HG02840 (cell line): ENCODE data around the gene PCDHGB3.
"Not testable (repeated sequence)": the region's sequence is repeated elsewhere in the genome, so short reads cannot be mapped to it uniquely, and the experiment has no call there.

Experiments
- ATAC-seq: cut with Tn5 transposase; IDR thresholded peaks from one replicate; pipeline ENCODE4 v1.9.1; 2021; ENCODE audit warnings: mild to moderate bottlenecking, moderate library complexity, moderate number of reproducible peaks; ENCODE audit not compliant: unreplicated experiment, low FRiP score

The PCDHGB3 gene

DNA sequence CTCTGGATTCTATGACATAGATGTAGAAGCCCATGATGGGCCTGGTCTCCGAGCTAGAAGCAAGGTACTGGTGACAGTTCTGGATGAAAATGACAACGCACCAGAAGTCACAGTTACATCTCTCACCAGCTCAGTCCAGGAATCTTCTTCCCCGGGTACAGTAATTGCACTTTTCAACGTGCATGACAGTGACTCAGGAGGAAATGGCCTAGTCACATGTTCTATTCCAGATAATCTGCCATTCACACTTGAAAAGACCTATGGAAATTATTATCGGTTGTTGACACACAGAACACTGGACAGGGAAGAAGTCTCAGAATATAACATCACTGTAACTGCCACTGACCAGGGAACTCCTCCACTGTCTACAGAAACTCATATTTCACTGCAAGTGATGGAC lies 13.9 kb upstream of the PCDHGB3 start:
- no peak for ATAC-seq

DNA sequence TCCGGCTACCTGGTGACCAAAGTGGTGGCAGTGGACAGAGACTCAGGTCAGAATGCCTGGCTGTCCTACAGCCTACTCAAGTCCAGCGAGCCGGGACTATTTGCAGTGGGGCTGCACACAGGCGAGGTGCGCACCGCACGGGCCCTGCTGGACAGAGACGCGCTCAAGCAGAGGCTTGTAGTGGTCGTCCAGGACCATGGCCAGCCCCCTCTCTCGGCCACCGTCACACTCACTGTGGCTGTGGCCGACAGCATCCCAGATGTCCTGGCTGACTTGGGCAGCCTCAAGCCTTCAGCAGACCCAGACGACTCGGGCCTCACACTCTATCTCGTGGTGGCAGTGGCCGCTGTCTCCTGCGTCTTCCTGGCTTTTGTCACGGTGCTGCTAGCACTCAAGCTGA lies 13.1 kb upstream of the PCDHGB3 start:
- no peak for ATAC-seq

DNA sequence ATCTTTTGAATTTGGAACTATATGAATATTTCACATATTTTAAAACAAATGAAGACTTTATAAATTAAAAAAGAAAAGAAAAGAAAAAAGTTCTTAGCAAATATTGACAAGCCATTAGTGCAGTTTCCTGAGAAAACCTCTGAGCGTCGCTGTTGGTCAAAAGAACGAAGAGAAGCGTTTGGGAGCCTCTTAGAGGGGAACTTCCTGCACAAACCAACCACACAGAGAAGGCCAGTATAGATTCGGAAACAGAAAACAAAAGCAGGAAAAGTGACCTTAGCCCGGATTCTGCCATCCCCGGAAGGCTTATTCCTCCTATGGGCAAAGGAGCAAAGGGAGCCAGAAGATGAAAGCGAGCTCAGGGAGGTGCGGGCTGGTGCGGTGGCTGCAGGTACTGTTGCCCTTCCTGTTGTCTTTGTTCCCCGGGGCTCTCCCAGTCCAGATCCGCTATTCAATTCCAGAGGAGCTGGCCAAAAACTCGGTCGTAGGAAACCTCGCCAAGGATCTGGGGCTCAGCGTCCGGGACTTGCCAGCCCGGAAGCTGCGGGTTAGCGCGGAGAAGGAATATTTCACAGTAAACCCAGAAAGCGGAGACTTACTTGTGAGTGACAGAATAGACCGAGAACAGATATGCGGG lies 10.1 kb upstream of the PCDHGB3 start, which contains the start of gene PCDHGB2:
Gene PCDHGB2, plus strand, starts transcription at position 205 of the 637 bp plus-strand sequence. Its CDS starts 142 bp downstream, at position 347.
- peak; percentile 74 for ATAC-seq

DNA sequence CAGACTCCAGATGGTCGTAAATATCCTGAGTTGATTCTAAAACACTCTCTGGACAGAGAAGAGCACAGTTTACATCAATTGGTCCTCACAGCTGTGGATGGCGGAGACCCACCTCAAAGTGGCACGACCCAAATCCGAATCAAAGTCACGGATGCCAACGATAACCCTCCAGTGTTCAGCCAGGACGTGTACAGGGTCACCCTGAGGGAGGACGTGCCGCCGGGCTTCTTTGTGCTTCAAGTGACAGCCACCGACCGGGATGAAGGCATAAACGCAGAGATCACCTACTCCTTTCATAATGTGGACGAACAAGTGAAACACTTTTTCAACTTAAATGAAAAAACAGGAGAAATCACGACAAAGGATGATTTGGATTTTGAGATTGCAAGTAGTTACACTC lies 9.4 kb upstream of the PCDHGB3 start:
- no peak for ATAC-seq

DNA sequence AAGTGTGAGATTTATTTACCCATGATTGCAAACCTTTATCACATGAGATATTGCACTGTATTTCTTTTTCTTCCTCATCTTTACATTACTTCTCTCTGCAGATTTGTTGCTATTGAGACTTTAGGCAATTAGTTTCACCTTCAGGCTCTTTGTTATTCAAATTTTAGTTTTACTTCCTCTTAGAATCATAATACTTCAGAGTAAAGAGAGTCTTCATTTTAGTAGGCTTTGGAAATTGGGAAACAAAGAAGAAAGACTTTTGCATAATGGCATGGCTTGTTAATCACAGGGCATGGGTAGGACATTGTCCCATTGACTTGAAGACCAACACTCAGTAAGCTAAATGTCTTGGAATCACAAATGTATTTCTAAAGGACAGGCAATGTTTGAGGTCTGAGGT lies 7.3 kb upstream of the PCDHGB3 start:
- ATAC-seq = no peak

DNA sequence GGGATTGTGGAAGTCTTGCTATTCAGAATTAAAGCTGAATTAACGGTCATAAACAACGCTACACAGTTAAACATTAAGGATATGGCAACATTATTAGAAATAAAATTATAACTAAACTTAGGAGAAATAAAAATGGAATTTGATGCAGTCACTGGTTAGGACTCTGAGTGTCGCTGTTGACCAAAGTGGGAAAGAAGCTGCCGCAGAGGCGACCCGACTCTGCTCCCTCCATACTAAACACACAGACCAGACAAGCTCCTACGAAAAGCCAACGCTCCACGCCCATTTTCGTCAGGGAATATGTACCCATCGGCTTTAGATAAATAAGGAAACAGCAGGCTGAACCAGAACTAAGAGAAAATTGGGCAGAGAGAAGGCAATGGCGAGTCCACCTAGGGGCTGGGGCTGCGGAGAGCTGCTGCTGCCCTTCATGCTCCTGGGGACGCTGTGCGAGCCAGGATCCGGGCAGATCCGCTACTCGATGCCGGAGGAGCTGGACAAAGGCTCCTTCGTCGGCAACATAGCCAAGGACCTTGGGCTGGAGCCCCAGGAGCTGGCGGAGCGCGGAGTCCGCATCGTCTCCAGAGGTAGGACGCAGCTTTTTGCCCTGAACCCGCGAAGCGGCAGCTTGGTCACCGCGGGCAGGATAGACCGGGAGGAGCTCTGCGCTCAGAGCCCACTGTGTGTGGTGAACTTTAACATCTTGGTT lies 5.9 kb upstream of the PCDHGB3 start, which contains the start of gene PCDHGA5:
Gene PCDHGA5, plus strand, starts transcription at position 211 of the 709 bp plus-strand sequence. Its CDS starts 169 bp downstream, at position 380.
- ATAC-seq = no peak

DNA sequence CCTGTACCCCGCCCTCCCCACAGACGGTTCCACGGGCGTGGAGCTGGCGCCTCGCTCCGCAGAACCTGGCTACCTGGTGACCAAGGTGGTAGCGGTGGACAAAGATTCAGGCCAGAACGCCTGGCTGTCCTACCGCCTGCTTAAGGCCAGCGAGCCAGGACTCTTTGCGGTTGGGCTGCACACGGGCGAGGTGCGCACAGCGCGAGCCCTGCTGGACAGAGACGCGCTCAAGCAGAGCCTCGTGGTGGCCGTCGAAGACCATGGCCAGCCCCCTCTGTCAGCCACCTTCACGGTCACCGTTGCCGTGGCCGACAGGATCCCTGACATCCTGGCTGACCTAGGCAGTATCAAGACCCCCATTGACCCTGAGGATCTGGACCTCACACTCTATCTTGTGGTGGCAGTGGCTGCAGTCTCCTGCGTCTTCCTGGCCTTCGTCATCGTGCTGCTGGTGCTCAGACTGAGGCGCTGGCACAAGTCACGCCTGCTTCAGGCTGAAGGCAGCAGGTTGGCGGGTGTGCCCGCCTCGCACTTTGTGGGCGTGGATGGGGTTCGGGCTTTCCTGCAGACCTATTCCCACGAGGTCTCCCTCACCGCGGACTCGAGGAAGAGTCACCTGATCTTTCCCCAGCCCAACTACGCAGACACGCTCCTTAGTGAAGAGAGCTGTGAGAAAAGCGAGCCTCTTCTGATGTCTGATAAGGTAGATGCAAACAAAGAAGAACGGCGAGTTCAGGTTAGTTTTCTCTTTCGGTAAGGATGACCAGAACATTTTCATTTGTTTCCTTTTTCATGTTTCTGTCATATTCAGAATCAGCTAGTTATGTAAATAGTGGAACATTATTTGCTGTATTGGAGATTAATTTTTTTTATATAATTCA lies 3.8 kb upstream of the PCDHGB3 start:
- ATAC-seq = no peak

DNA sequence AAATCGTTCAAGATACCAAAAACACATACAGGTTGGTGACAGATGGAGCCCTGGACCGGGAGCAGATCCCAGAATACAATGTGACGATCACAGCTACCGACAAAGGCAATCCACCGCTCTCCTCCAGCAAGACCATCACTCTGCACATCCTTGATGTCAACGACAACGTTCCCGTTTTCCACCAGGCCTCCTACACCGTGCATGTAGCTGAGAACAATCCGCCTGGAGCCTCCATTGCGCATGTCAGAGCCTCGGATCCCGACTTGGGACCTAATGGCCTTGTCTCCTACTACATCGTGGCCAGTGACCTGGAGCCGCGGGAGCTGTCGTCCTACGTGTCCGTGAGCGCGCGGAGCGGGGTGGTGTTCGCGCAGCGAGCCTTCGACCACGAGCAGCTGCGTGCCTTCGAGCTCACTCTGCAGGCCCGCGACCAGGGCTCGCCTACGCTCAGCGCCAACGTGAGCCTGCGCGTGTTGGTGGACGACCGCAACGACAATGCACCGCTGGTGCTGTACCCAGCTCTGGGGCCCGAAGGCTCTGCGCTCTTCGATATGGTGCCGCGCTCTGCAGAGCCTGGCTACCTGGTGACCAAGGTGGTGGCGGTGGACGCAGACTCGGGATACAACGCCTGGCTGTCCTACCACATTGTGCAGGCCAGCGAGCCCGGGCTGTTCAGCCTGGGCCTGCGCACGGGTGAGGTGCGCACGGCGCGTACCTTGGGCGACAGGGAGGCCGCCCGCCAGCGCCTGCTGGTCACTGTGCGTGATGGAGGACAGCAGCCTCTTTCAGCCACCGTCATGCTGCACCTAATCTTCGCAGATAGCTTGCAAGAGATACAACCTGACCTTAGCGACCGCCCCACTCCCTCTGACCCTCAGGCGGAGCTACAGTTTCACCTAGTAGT lies 1.8 kb downstream of the PCDHGB3 start:
- no peak for ATAC-seq

DNA sequence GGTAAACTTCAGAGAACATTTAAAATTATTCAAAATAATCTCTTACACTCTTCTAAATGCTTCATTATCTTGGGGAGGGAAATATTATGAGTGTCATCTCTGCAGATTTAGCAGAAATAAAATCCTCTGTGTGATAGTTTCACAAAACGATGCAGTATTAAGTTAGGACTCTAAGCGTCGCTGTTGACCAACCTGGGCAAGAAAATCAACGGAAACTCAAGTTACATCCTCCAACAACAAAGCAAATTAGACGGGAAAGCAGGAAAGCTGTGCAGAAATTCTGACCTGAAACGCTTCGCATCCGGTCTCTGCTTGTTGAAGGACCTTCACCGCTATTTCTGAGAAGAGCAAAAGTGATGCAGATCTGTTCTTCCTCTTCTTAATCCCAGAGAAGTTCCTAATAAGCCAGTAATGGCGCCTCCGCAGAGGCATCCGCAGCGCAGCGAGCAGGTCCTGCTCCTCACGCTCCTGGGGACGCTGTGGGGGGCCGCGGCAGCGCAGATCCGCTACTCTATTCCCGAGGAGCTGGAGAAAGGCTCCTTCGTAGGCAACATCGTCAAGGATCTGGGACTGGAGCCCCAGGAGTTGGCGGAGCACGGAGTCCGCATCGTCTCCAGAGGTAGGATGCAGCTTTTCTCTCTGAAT lies 3.8 kb downstream of the PCDHGB3 start, which contains the start of gene PCDHGA6:
Gene PCDHGA6, plus strand, starts transcription at position 219 of the 645 bp plus-strand sequence. Its CDS starts 193 bp downstream, at position 412.
- ATAC-seq = no peak

DNA sequence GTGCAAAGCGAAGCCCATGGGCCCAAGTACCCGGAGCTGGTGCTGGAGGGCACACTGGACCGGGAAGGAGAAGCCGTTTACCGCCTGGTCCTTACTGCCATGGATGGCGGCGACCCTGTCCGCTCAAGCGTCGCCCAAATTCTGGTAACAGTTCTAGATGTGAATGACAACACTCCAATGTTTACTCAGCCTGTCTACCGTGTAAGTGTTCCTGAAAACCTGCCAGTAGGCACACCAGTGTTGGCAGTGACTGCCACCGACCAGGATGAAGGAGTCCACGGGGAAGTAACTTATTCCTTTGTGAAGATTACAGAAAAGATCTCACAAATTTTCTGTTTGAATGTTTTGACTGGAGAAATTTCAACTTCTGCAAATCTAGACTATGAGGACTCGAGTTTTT lies 4.6 kb downstream of the PCDHGB3 start:
- ATAC-seq = no peak

DNA sequence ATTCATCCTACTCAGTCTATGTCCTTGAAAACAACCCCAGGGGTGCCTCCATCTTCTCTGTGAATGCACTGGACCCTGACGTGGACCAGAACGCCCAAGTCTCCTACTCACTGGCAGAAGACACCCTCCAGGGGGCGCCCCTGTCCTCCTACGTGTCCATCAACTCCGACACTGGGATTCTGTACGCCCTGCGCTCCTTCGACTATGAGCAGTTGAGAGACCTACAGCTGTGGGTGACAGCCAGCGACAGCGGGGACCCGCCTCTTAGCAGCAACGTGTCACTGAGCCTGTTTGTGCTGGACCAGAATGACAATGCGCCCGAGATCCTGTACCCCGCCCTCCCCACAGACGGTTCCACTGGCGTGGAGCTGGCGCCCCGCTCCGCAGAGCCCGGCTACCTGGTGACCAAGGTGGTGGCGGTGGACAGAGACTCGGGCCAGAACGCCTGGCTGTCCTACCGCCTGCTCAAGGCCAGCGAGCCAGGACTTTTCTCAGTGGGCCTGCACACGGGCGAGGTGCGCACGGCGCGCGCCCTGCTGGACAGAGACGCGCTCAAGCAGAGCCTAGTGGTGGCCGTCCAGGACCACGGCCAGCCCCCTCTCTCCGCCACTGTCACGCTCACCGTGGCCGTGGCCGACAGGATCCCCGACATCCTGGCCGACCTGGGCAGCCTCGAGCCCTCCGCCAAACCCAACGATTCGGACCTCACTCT lies 5.6 kb downstream of the PCDHGB3 start:
- ATAC-seq = not testable (repeated sequence)

DNA sequence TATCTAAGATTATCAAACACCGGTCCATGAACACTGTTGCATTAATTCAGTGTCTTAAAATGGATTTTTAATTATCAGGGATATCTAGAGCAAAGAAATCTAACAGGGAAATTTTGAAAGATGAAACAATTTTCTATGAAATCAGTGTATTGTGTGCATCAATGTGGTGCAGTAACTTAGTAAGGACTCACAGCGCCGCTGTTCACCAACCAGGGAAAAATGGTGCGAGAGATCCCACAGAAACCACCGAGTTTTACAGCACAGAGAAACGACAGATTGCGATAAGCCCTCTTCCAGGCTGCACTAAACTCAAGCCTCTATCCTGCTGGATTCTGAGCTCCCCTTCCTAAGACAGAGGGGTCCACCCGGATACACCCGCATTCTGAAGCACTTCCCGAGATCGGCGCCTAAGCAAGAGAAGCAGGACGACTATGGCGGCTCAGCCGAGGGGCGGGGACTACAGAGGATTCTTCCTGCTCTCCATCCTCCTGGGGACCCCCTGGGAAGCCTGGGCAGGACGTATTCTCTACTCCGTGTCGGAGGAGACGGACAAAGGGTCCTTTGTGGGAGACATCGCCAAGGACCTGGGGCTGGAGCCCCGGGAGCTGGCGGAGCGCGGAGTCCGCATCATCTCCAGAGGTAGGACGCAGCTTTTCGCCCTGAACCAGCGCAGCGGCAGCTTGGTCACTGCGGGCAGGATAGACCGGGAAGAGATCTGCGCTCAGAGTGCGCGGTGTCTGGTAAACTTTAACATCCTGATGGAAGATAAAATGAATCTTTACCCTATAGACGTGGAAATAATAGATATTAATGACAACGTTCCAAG lies 12.6 kb downstream of the PCDHGB3 start, which contains the start of gene PCDHGA7:
Gene PCDHGA7, plus strand, starts transcription at position 274 of the 826 bp plus-strand sequence. Its CDS starts 158 bp downstream, at position 432.
- no peak for ATAC-seq

DNA sequence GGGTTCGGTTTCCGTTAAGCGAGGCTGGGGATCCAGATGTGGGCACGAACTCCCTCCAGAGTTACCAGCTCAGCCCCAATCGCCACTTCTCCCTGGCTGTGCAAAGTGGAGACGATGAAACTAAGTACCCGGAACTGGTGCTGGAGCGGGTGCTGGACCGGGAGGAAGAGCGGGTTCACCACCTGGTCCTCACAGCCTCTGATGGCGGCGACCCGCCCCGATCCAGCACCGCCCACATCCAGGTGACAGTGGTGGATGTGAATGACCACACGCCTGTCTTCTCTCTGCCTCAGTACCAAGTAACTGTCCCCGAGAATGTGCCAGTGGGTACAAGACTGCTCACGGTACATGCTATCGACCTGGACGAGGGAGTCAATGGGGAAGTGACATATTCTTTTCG lies 13.3 kb downstream of the PCDHGB3 start:
- ATAC-seq = no peak

DNA sequence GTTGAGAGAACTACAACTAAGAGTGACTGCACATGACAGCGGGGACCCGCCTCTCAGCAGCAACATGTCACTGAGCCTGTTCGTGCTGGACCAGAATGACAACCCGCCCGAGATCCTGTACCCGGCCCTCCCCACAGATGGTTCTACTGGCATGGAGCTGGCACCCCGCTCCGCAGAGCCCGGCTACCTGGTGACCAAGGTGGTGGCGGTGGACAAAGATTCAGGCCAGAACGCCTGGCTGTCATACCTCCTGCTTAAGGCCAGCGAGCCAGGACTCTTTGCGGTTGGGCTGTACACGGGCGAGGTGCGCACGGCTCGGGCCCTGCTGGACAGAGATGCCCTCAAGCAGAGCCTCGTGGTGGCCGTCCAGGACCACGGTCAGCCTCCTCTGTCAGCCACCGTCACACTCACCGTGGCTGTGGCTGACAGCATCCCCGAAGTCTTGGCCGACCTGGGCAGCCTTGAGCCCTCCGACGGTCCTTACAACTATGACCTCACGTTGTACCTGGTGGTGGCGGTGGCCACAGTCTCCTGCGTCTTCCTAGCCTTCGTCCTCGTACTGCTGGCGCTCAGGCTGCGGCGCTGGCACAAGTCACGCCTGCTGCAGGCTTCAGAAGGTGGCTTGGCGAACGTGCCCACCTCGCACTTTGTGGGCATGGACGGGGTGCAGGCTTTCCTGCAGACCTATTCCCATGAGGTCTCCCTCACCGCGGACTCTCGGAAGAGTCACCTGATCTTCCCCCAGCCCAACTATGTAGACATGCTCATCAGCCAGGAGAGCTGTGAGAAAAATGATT lies 14.6 kb downstream of the PCDHGB3 start:
- no peak for ATAC-seq

DNA sequence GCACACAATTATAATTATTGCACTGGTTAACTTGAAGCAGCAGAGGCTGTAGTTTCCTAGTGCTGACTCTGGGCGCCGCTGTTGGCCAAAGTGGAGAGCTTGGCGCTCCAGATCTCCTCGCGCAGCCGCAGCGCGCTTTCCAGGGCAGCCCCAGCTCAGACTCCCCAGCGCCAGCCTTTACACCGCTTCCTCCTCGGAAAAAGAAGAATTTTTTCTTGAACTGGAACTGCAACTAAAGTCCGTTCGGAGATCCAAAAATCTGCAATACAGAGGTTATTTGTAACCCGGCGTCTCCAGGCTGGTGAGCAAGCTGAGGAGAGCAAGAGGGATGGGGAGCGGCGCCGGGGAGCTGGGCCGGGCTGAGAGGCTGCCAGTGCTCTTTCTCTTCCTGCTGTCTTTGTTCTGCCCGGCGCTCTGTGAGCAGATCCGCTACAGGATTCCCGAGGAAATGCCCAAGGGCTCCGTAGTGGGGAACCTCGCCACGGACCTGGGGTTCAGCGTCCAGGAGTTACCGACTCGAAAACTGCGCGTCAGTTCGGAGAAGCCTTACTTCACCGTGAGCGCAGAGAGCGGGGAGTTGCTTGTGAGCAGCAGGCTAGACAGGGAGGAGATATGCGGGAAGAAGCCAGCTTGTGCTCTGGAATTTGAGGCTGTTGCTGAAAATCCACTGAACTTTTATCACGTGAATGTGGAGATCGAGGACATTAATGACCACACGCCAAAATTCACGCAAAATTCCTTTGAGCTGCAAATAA lies 17.7 kb downstream of the PCDHGB3 start, which contains the start of gene PCDHGB4:
Gene PCDHGB4, plus strand, starts transcription at position 142 of the 755 bp plus-strand sequence. Its CDS starts 187 bp downstream, at position 329.
- ATAC-seq = not testable (repeated sequence)

DNA sequence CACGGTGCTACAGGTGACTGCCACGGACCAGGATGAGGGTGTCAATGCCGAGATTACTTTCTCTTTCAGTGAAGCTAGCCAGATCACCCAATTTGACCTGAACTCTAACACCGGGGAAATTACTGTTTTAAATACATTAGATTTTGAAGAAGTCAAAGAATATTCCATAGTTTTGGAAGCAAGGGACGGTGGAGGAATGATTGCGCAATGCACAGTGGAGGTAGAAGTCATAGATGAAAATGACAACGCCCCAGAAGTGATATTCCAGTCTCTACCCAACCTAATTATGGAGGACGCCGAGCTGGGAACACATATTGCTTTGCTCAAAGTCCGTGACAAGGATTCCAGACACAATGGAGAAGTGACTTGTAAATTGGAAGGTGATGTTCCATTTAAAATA lies 18.6 kb downstream of the PCDHGB3 start:
- no peak for ATAC-seq
